GM21717 (cell line): ENCODE measurements around the gene COX6B1.
A peak's percentile ranks its signal among the peaks of the same experiment; 100 is the strongest.
"Not testable (repeated sequence)": the region's sequence is repeated elsewhere in the genome, so short reads cannot be mapped to it uniquely, and the experiment has no call there.

Experiments
- ATAC-seq: cut with Tn5 transposase; IDR thresholded peaks from one replicate; pipeline ENCODE4 v1.9.1; 2021; ENCODE audit warnings: mild to moderate bottlenecking, moderate library complexity; ENCODE audit not compliant: unreplicated experiment

Gene COX6B1

DNA sequence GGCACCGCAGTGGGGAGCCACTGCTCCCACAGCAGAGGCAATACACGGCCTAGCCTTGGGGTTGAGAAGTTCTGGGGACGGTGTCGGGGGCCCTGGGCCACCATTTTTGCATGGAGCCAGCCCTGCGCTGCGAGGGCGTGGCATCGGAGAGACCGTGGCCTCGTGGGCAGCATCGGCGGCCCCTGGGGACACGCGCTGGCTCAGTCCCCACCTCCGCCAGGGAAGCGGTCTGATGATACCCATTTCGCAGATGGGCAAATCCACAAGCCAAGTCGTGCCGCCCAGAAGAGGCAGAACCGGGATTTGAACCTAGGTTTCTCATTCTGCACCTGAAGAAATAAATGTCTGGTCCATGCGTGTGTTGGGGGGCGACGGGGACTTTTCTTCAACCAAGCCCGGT lies 17.0 kb downstream of the COX6B1 start:
- no peak for ATAC-seq

DNA sequence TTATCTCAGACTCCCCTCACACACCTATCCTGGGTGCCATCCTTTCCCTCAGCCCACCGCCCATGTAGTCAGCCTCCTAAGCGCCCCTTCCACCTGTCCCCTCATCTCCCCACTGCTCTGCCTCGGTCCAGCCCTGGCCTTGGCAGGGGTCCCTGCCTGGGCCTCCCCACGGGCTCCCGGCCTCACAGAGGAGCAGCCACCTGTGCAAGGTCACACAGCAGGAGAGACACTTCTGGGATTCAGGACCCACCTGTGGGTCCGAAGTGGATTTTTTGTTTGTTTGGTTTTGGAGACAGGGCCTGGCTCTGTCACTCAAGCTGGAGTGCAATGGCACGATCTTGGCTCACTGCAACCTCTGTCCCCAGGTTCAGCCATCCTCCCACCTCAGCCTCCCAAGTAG lies 17.5 kb downstream of the COX6B1 start:
- no peak for ATAC-seq

DNA sequence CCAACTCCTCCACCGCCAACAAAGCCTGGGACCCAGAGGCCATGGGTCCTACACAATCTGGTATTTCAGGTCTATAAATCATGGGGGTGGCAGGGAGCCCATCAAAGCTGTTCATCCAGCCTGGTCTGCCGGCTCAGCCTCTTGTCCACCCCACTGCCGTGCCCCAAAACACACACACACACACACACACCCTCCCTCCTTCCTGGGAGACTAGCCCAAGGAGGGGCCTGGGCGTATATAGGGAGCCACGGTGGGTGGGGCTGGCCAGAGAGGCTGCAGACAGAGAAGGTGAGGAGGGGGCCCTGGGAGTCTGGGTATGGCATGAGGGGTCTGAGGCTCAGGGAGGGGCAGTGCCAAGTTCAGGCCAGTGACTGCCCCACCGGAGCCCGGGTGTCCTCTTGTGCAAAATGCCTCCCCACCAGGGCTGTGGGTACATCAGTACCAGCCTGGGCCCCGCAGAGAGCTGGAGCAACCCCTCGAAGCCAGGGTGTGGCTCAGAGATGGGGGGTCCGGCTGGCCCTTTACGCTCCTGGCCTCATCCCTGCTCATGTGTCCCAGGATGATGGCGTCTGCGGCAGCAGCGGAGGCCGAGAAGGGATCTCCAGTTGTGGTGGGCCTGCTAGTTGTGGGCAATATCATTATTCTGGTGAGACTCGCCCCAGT lies 18.3 kb downstream of the COX6B1 start, which contains the start of gene UPK1A:
UPK1A (plus strand) TSS at position 267 of the 663 bp plus-strand sequence; CDS start at position 563, 296 bp downstream.
- no peak for ATAC-seq

GRCh38 chr19:35669566-35669965 lies 21.4 kb downstream of the COX6B1 start:
- no peak for ATAC-seq

DNA sequence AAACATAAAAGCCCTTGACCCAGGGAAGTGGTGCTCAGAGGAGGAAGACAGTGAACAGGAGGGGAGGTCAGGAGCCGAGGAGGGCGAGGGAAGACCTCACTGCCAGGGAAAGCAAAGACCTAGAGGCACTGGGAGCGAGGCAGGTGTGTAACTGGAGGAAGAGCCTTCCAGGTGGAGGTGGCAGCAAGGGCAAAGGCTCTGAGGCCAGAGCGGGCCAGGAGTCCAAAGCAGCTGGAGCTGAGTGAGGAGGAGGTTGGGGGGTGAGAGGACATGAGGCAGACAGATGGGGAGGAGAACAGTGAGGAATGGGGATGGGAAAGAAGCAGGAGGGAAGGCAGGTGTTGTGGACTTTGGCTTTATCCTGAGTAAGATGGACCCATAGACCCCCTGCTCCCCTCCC lies 21.9 kb downstream of the COX6B1 start:
- ATAC-seq, result no peak

DNA sequence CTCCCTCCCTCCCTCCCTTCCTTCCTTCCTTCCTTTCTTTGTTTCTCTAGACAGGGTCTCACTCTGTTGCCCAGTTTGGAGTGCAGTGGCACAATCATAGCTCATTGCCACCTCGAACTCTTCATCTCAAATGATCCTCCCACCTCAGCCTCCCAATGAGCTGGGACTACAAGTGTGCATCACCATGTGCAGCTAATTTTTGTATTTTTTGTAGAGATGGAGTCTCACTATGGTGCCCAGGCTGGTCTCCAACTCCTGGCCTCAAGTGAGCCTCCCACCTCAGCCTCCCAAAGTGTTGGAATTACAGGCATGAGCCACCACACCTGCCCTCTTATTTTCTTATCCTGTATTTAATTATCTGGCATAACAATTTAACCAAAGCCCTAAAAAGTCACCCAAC lies 22.6 kb downstream of the COX6B1 start:
- ATAC-seq, result no peak

DNA sequence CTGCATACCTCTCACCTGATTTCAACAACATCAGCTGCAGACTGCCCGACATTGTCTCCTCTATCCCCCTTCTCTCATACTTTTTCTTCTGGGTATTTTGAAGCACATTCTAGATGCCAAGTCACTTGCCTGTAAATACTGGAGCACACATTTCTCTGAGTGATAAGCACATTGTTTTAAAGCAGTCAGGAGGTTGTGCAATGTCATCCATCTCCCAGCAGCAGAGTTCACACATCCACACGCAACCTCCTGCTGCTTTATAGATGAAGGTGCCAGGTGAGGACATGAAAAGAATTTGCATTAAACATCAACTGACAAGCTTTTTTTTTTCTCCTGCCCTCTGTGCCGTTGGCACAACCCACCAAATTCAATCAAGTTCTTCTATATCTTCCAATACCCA lies 23.7 kb downstream of the COX6B1 start:
- ATAC-seq, result no peak

DNA sequence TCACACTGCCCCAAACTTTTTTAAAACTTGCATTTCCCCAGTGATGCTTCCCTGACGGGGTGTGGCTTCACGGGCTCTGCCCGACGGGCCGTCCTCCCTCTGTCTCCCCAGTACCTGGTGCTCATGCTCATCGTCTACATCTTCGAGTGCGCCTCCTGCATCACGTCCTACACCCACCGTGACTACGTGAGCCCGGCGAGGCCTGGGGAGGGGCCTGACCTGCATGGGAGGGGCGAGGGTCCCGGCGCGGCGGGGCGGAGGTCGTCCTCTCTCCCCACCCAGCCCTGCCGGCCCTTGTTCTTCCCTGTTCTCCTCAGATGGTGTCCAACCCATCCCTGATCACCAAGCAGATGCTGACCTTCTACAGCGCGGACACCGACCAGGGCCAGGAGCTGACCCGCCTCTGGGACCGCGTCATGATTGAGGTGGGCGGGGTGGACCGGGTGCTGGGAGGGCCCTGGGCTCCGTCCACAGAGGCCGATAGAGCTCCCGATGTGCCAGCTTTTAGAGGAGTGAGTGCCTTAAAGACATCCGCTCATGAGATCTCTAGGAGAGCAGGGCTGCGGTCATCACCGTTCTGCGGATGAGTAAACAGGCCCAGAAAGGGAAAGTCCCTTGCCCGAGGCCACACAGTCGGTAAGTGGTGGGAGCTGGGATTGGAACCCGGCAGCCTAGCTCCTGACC lies 25.1 kb downstream of the COX6B1 start:
- ATAC-seq, result no peak

- ATAC-seq, result no peak
Observed at GRCh38 chr19:35675589-35676140, 27.5 kb downstream of the COX6B1 start.

DNA sequence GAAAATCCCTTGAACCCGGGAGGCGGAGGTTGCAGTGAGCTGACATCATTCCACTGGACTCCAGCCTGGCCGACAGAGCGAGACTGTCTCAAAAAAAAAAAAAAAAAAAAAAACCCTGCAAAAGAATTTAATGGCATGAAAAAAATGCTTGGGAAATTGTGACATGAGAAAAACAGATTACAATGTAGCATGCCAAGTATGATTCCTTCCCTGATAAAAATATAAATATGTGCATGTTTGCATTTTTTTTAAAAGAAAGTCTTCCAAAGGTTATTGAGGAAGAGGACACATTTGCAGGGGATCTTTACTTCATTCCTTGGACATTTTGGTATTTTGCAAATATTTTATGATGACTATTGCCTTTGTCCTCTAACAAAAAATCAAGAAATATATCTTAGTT lies 41.7 kb downstream of the COX6B1 start:
- ATAC-seq, result no peak

GRCh38 chr19:35691106-35691505 lies 43.0 kb downstream of the COX6B1 start:
- not testable (repeated sequence) for ATAC-seq

DNA sequence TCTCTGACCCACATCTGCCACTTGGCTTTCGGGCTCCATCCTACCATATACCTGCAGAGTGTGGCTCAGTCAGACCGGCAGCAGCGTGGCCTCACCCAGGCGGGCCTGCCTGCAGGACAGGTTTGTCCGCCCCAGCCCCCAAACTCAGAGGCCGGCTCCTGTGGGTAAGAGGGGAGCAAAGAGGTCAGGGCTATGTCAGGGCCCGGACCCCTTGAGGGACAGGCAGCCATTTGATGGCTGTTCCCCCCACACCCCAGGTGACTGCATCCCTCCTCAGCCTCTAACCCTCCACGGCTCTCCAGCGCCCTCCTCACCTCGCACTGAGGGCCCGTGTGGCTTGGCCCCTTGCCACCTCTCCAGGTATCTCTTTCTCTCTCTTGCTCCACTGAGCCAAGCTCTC lies 43.9 kb downstream of the COX6B1 start:
- ATAC-seq, result no peak

GRCh38 chr19:35693422-35693821 lies 45.3 kb downstream of the COX6B1 start:
- ATAC-seq, result no peak

DNA sequence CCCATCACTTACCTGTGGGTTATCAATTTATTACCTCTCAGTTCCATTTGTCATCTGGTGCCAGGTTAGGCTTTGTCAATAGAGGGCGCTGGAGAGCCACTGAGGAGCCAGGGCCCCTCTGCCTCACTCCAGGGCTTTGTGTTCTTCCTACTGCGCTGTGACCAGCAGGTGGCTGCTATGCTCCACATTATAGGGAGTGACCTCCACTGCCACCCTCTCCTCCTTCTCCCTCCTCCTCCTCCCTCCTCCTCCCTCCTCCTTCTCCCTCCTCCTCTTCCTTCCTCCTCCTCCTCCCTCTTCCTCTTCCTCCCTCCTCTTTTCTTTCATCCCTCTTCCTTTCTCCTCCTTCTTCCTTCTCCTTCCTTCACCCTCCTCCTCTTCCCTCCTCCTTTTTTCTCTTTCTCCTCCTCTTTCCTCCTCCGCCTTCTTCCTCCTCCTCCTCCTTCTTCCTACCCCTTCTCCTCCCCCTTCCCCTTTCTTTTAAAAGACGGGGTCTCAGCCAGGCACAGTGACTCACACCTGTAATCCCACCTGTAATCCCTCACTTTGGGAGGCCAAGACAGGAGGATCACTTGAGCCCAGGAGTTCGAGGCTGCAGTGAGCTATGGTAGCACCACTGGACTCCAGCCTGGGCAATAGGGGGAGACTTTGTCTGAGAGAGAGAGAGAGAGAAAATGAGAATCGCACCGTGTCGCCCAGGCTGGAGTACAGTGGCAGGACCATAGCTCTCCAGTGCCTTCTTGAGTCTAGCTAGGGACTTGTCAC lies 45.9 kb downstream of the COX6B1 start:
- peak; percentile 61 for ATAC-seq

DNA sequence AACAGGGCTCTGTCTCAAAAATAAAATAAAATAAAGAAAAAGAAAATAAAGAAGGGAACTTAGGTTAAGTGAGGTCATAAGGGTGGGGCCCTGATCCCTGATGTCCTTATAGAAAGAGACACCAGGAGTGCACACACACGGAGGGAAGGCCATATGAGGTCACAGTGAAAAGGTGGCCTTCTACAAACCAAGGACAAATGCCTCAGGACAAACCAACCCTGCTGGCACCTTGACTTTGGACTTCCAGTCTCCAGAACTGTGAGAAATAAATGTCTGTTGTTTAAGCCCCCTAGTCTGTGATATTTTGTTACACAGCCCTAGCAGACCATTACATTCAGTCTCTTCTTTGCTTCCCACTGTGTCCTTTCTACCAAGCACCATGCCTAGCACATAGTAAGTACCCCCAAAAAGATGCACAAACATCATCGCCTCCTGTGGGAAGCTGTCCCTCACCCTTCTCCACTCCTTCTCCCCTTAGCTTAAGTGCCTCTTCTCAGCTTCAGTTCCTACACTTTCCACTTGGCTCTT lies 47.8 kb downstream of the COX6B1 start:
- ATAC-seq, result no peak

DNA sequence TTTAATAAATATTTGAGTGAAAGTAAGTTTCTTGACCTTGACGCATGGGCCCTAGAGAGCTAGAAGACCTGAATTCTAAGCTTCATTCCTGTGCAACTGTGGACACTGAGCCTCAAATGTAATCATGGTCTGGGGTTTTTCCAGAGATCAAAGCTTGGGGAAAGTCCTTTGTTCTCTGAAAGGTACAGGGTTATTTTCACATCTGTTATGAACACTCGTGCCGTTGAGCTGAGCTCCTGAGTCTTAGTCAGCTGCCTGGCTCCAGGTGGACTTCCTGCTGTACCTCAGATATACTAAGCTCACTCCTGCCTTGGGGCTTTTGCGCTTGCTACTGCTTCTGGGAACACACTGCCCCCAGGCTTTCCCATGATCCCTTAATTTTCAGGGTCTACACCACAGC lies 48.7 kb downstream of the COX6B1 start:
- no peak for ATAC-seq

GRCh38 chr19:35702223-35703012 lies 54.3 kb downstream of the COX6B1 start:
- peak; percentile 84 for ATAC-seq

GRCh38 chr19:35703343-35703742 lies 55.2 kb downstream of the COX6B1 start:
- ATAC-seq, result no peak

DNA sequence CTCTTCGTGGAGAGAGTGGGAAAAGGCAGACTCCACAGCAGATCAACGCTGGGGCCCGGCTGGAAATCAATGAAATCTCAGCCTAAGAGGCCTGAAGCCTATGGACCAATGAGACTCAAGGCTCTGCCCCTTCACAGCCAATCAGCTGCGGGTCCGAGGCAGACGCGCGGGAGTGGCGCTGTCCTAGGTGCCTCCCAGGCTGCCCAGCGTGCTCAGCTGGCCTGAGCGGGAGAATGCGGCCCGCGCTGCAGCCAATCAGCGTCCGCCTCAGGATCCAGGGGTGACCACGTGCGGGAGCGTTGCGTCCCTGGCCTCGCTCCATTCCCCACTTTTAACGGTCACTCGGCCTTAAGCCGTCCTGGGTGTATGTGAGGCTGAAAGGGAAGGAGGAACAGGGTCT lies 56.1 kb downstream of the COX6B1 start, which contains the start of gene ZBTB32:
ZBTB32 (plus strand) TSS at position 341 of the 400 bp plus-strand sequence. CDS start 10,069 bp downstream, outside the sequence.
- no peak for ATAC-seq
